Measurements from ENCODE around the gene CSF3R.

DNA sequence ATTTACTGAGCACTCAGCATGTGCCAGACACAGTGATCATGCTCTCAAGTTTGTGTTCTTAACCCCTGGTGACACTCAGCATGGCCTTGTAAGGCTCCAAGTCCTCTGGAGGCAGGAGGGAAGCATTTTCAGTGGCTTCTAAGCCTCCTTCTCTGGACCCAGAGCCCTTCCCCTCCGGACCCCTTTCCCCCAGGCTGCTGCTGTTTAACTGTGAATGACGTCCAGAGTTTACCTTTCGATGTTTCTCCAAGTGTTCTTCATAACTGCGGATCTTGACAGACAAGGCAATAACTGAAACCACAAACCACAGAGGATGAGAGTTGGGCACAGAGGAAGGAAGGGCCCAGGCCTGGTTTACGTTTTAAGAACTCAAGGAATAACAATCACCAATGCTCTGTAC, 25.0 kb downstream of the CSF3R start:
- TF ChIP-seq, protein P1, sequence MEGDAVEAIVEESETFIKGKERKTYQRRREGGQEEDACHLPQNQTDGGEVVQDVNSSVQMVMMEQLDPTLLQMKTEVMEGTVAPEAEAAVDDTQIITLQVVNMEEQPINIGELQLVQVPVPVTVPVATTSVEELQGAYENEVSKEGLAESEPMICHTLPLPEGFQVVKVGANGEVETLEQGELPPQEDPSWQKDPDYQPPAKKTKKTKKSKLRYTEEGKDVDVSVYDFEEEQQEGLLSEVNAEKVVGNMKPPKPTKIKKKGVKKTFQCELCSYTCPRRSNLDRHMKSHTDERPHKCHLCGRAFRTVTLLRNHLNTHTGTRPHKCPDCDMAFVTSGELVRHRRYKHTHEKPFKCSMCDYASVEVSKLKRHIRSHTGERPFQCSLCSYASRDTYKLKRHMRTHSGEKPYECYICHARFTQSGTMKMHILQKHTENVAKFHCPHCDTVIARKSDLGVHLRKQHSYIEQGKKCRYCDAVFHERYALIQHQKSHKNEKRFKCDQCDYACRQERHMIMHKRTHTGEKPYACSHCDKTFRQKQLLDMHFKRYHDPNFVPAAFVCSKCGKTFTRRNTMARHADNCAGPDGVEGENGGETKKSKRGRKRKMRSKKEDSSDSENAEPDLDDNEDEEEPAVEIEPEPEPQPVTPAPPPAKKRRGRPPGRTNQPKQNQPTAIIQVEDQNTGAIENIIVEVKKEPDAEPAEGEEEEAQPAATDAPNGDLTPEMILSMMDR (conservative IDR thresholded peaks at IDR 0.05; ENCODE audit: low read depth in 2 of 2), result no peak
- TF ChIP-seq POLR2AphosphoS5 (IDR thresholded peaks at IDR 0.05; ENCODE audit: low read depth), result no peak
- no peak for TF ChIP-seq JUNB (IDR thresholded peaks at IDR 0.05; ENCODE audit: unreplicated experiment)
- no peak for TF ChIP-seq EZH2 (IDR thresholded peaks at IDR 0.05; ENCODE audit: low read depth, unreplicated experiment)
- TF ChIP-seq CREB1 (CRISPR knock-in tag; IDR thresholded peaks at IDR 0.05; ENCODE audit: low read depth), result no peak
- TF ChIP-seq NANOG (IDR thresholded peaks at IDR 0.05; ENCODE audit: borderline replicate concordance), result no peak
- no peak for TF ChIP-seq EZH2phosphoT487 (IDR thresholded peaks at IDR 0.05; ENCODE audit: unreplicated experiment)
- TF ChIP-seq, protein P2, sequence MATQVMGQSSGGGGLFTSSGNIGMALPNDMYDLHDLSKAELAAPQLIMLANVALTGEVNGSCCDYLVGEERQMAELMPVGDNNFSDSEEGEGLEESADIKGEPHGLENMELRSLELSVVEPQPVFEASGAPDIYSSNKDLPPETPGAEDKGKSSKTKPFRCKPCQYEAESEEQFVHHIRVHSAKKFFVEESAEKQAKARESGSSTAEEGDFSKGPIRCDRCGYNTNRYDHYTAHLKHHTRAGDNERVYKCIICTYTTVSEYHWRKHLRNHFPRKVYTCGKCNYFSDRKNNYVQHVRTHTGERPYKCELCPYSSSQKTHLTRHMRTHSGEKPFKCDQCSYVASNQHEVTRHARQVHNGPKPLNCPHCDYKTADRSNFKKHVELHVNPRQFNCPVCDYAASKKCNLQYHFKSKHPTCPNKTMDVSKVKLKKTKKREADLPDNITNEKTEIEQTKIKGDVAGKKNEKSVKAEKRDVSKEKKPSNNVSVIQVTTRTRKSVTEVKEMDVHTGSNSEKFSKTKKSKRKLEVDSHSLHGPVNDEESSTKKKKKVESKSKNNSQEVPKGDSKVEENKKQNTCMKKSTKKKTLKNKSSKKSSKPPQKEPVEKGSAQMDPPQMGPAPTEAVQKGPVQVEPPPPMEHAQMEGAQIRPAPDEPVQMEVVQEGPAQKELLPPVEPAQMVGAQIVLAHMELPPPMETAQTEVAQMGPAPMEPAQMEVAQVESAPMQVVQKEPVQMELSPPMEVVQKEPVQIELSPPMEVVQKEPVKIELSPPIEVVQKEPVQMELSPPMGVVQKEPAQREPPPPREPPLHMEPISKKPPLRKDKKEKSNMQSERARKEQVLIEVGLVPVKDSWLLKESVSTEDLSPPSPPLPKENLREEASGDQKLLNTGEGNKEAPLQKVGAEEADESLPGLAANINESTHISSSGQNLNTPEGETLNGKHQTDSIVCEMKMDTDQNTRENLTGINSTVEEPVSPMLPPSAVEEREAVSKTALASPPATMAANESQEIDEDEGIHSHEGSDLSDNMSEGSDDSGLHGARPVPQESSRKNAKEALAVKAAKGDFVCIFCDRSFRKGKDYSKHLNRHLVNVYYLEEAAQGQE (IDR thresholded peaks at IDR 0.05; ENCODE audit: unreplicated experiment), result no peak
- TF ChIP-seq STAT1 (IDR thresholded peaks at IDR 0.05; ENCODE audit: unreplicated experiment), result no peak
- TF ChIP-seq, protein P3, sequence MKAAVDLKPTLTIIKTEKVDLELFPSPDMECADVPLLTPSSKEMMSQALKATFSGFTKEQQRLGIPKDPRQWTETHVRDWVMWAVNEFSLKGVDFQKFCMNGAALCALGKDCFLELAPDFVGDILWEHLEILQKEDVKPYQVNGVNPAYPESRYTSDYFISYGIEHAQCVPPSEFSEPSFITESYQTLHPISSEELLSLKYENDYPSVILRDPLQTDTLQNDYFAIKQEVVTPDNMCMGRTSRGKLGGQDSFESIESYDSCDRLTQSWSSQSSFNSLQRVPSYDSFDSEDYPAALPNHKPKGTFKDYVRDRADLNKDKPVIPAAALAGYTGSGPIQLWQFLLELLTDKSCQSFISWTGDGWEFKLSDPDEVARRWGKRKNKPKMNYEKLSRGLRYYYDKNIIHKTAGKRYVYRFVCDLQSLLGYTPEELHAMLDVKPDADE (IDR thresholded peaks at IDR 0.05), result no peak
- no peak for TF ChIP-seq ZNF114 (CRISPR knock-in tag; IDR thresholded peaks at IDR 0.05)
- TF ChIP-seq, protein P4, sequence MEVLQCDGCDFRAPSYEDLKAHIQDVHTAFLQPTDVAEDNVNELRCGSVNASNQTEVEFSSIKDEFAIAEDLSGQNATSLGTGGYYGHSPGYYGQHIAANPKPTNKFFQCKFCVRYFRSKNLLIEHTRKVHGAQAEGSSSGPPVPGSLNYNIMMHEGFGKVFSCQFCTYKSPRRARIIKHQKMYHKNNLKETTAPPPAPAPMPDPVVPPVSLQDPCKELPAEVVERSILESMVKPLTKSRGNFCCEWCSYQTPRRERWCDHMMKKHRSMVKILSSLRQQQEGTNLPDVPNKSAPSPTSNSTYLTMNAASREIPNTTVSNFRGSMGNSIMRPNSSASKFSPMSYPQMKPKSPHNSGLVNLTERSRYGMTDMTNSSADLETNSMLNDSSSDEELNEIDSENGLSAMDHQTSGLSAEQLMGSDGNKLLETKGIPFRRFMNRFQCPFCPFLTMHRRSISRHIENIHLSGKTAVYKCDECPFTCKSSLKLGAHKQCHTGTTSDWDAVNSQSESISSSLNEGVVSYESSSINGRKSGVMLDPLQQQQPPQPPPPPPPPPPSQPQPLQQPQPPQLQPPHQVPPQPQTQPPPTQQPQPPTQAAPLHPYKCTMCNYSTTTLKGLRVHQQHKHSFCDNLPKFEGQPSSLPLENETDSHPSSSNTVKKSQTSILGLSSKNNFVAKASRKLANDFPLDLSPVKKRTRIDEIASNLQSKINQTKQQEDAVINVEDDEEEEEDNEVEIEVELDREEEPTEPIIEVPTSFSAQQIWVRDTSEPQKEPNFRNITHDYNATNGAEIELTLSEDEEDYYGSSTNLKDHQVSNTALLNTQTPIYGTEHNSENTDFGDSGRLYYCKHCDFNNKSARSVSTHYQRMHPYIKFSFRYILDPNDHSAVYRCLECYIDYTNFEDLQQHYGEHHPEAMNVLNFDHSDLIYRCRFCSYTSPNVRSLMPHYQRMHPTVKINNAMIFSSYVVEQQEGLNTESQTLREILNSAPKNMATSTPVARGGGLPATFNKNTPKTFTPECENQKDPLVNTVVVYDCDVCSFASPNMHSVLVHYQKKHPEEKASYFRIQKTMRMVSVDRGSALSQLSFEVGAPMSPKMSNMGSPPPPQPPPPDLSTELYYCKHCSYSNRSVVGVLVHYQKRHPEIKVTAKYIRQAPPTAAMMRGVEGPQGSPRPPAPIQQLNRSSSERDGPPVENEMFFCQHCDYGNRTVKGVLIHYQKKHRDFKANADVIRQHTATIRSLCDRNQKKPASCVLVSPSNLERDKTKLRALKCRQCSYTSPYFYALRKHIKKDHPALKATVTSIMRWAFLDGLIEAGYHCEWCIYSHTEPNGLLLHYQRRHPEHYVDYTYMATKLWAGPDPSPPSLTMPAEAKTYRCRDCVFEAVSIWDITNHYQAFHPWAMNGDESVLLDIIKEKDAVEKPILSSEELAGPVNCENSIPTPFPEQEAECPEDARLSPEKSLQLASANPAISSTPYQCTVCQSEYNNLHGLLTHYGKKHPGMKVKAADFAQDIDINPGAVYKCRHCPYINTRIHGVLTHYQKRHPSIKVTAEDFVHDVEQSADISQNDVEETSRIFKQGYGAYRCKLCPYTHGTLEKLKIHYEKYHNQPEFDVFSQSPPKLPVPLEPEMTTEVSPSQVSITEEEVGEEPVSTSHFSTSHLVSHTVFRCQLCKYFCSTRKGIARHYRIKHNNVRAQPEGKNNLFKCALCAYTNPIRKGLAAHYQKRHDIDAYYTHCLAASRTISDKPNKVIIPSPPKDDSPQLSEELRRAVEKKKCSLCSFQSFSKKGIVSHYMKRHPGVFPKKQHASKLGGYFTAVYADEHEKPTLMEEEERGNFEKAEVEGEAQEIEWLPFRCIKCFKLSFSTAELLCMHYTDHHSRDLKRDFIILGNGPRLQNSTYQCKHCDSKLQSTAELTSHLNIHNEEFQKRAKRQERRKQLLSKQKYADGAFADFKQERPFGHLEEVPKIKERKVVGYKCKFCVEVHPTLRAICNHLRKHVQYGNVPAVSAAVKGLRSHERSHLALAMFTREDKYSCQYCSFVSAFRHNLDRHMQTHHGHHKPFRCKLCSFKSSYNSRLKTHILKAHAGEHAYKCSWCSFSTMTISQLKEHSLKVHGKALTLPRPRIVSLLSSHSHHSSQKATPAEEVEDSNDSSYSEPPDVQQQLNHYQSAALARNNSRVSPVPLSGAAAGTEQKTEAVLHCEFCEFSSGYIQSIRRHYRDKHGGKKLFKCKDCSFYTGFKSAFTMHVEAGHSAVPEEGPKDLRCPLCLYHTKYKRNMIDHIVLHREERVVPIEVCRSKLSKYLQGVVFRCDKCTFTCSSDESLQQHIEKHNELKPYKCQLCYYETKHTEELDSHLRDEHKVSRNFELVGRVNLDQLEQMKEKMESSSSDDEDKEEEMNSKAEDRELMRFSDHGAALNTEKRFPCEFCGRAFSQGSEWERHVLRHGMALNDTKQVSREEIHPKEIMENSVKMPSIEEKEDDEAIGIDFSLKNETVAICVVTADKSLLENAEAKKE (CRISPR knock-in tag; IDR thresholded peaks at IDR 0.05), result no peak
- no peak for TF ChIP-seq ZNF331 (CRISPR knock-in tag; IDR thresholded peaks at IDR 0.05; ENCODE audit: low read depth)
